Mesenchymal stem cell (in vitro differentiated cells and primary cell): ENCODE measurements around the gene AGBL5.
"Not testable (repeated sequence)": the region's sequence is repeated elsewhere in the genome, so short reads cannot be mapped to it uniquely, and the experiment has no call there.

Experiments
- DNase-seq: peaks from one replicate; pipeline ENCODE4 v3.0.0-alpha.2; 2013
- H2AFZ ChIP-seq: one replicate; pipeline ENCODE4 v1.6.1; 2013; ENCODE audit warnings: low read depth, mild to moderate bottlenecking, control low read depth, inconsistent platforms, low read length, moderate library complexity
- H2AK5ac ChIP-seq: 2 replicates; pipeline ENCODE4 v1.6.1; 2013; ENCODE audit warnings: low read length, moderate library complexity, mild to moderate bottlenecking, inconsistent platforms; ENCODE audit not compliant: severe bottlenecking
- H2BK120ac ChIP-seq: one replicate; pipeline ENCODE4 v1.6.1; 2013; ENCODE audit warnings: low read depth, mild to moderate bottlenecking, inconsistent platforms, low read length, moderate library complexity
- H2BK12ac ChIP-seq, 2 experiments: one replicate each; pipeline ENCODE4 v1.6.1; 2013; ENCODE audit warnings: inconsistent platforms in 2 of 2, low read length in 2 of 2, mild to moderate bottlenecking in 2 of 2, moderate library complexity in 2 of 2, control low read depth in 1 of 2
- H2BK15ac ChIP-seq: one replicate; pipeline ENCODE4 v1.6.1; 2013; ENCODE audit warnings: mild to moderate bottlenecking, low read depth, inconsistent platforms; ENCODE audit not compliant: poor library complexity, severe bottlenecking
- H2BK5ac ChIP-seq: 2 replicates; pipeline ENCODE4 v1.6.1; 2013; ENCODE audit warnings: low read depth, mild to moderate bottlenecking, low read length, control low read depth, inconsistent platforms; ENCODE audit not compliant: poor library complexity, severe bottlenecking
- H3K14ac ChIP-seq, 2 experiments: one replicate each; pipeline ENCODE4 v1.6.1; 2013; ENCODE audit warnings: inconsistent platforms in 2 of 2, low read length in 2 of 2, control low read depth in 1 of 2, mild to moderate bottlenecking in 1 of 2, moderate library complexity in 1 of 2
- H3K18ac ChIP-seq, 2 experiments: one replicate each; pipeline ENCODE4 v1.6.1; 2013; ENCODE audit warnings: inconsistent platforms in 2 of 2, low read length in 2 of 2, control low read depth in 1 of 2, low read depth in 1 of 2, mild to moderate bottlenecking in 1 of 2
- H3K23ac ChIP-seq, 2 experiments: one replicate each; pipeline ENCODE4 v1.6.1; 2013; ENCODE audit warnings: inconsistent platforms in 2 of 2, low read length in 2 of 2, mild to moderate bottlenecking in 2 of 2, moderate library complexity in 2 of 2, control low read depth in 1 of 2
- H3K27ac ChIP-seq: 2 replicates; pipeline ENCODE4 v1.5.1; 2013; ENCODE audit warnings: mild to moderate bottlenecking, moderate library complexity, low read length, control low read depth, inconsistent platforms; ENCODE audit not compliant: poor library complexity, severe bottlenecking
- H3K27me3 ChIP-seq, 2 experiments: 2 replicates each; pipeline versions ENCODE4 v1.6.1 to v1.7.0; 2013; ENCODE audit warnings: low read length in 2 of 2, mild to moderate bottlenecking in 2 of 2, moderate library complexity in 2 of 2, control low read depth in 1 of 2, inconsistent platforms in 1 of 2; ENCODE audit not compliant: control insufficient read depth in 1 of 2, insufficient read depth in 1 of 2
- H3K36me3 ChIP-seq, 2 experiments: 2 replicates each; pipeline versions ENCODE4 v1.6.1 to v1.7.0; 2013; ENCODE audit warnings: low read length in 2 of 2, control low read depth in 1 of 2, inconsistent platforms in 1 of 2, low read depth in 1 of 2, mild to moderate bottlenecking in 1 of 2; ENCODE audit not compliant: insufficient read depth in 2 of 2, control insufficient read depth in 1 of 2
- H3K4ac ChIP-seq, 2 experiments: one replicate each; pipeline ENCODE4 v1.6.1; 2013; ENCODE audit warnings: inconsistent platforms in 2 of 2, low read length in 2 of 2, mild to moderate bottlenecking in 2 of 2, moderate library complexity in 2 of 2, control low read depth in 1 of 2, low read depth in 1 of 2
- H3K4me1 ChIP-seq: 2 replicates; pipeline ENCODE4 v1.6.1; 2013; ENCODE audit warnings: low read depth, low read length, control low read depth; ENCODE audit not compliant: control insufficient read depth, insufficient read depth
- H3K4me2 ChIP-seq: 2 replicates; pipeline ENCODE4 v1.6.1; 2013; ENCODE audit warnings: low read length, mild to moderate bottlenecking, inconsistent platforms; ENCODE audit not compliant: poor library complexity, severe bottlenecking
- H3K4me3 ChIP-seq, 2 experiments: 2 replicates each; pipeline versions ENCODE4 v1.5.1 to v1.7.0; 2013; ENCODE audit warnings: low read length in 2 of 2, mild to moderate bottlenecking in 2 of 2, control low read depth in 1 of 2, low read depth in 1 of 2; ENCODE audit not compliant: insufficient read depth in 1 of 2
- H3K79me1 ChIP-seq: replicated peaks from 2 replicates; pipeline ENCODE4 v1.6.1; 2013; ENCODE audit warnings: mild to moderate bottlenecking, control low read depth, low read length, inconsistent platforms; ENCODE audit not compliant: poor library complexity, severe bottlenecking
- H3K9ac ChIP-seq: 2 replicates; pipeline ENCODE4 v1.7.0; 2013; ENCODE audit warnings: mild to moderate bottlenecking, low read length, moderate library complexity
- H3K9me3 ChIP-seq: 2 replicates; pipeline ENCODE4 v1.7.0; 2013; ENCODE audit warnings: mild to moderate bottlenecking, low read length; ENCODE audit not compliant: control insufficient read depth
- H4K8ac ChIP-seq: one replicate; pipeline ENCODE4 v1.6.1; 2013; ENCODE audit warnings: inconsistent platforms, mild to moderate bottlenecking, low read length, moderate library complexity
- H4K91ac ChIP-seq: one replicate; pipeline ENCODE4 v1.6.1; 2013; ENCODE audit warnings: mild to moderate bottlenecking, low read length, inconsistent platforms
- WGBS: methylation state at CpG from one replicate; pipeline ENCODE4 v1.1.7; 2013; ENCODE audit warnings: mixed read lengths; 5-methylcytosine and 5-hydroxymethylcytosine counted together

AGBL5 gene

GRCh38 chr2:27119330-27119670 lies 67.8 kb downstream of the AGBL5 start:
- peak overlapping the region; percentile 67 for H4K91ac ChIP-seq
- not testable (repeated sequence) for H2BK15ac ChIP-seq, H2AFZ ChIP-seq, DNase-seq, H2AK5ac ChIP-seq, H3K18ac ChIP-seq, H3K9me3 ChIP-seq, H3K79me1 ChIP-seq, H3K4ac ChIP-seq, H3K36me3 ChIP-seq, H3K27ac ChIP-seq, H2BK120ac ChIP-seq, H2BK5ac ChIP-seq
- peaks cover 36 to 75% of the 10 kb centered on the region in 2 experiments for H3K27me3 ChIP-seq
- 90% methylated on average over 8 of the region's 8 CpGs for WGBS
- H3K23ac ChIP-seq = peak overlapping the region in 1 of 2 experiments; percentile 20
- peak overlapping the region; percentile 76 for H3K9ac ChIP-seq
- peak overlapping the region; percentile 86 for H3K4me2 ChIP-seq
- H2BK12ac ChIP-seq = peak overlapping the region in 1 of 2 experiments; percentile 42
- peak overlapping the region; percentile 51 to 83 for H3K4me3 ChIP-seq
- H4K8ac ChIP-seq = peak overlapping the region; percentile 70
- H3K14ac ChIP-seq = peak overlapping the region in 1 of 2 experiments; percentile 35
- peaks cover 19% of the 10 kb centered on the region for H3K4me1 ChIP-seq
